KMS-11 (cell line): Measurements from ENCODE around the gene ABCA1.
"Not testable (repeated sequence)": the region's sequence is repeated elsewhere in the genome, so short reads cannot be mapped to it uniquely, and the experiment has no call there.

Source experiments
- H2AFZ ChIP-seq: fragments of 200-600 bp; sonication (generic); 2 replicates; pipeline ENCODE4 v1.6.1; 2016; ENCODE audit warnings: antibody characterized with exemption, mixed run types, low read depth
- H3K27ac ChIP-seq: fragments of 200-600 bp; sonication (generic); 2 replicates; pipeline ENCODE4 v1.6.1; 2016; ENCODE audit warnings: mild to moderate bottlenecking, mixed run types
- H3K27me3 ChIP-seq: fragments of 200-600 bp; sonication (generic); 2 replicates; pipeline ENCODE4 v1.6.1; 2017; ENCODE audit warnings: mild to moderate bottlenecking, low read depth, mixed run types, moderate library complexity; ENCODE audit not compliant: insufficient read depth
- H3K36me3 ChIP-seq: fragments of 200-600 bp; sonication (generic); 2 replicates; pipeline ENCODE4 v1.6.1; 2017; ENCODE audit warnings: mild to moderate bottlenecking, mixed run types; ENCODE audit not compliant: insufficient read depth
- H3K4me1 ChIP-seq: fragments of 200-600 bp; sonication (generic); 2 replicates; pipeline ENCODE4 v1.6.1; 2016; ENCODE audit warnings: mild to moderate bottlenecking, low read depth, mixed run types; ENCODE audit not compliant: poor library complexity, severe bottlenecking
- H3K4me2 ChIP-seq: fragments of 200-600 bp; sonication (generic); 2 replicates; pipeline ENCODE4 v1.7.0; 2016; ENCODE audit warnings: mild to moderate bottlenecking, mixed run types
- H3K4me3 ChIP-seq: fragments of 200-600 bp; sonication (generic); IDR thresholded peaks from 2 replicates; pipeline ENCODE4 v1.6.1; 2017; ENCODE audit warnings: low read depth, low read length, mixed read lengths; ENCODE audit not compliant: insufficient read depth
- H3K79me2 ChIP-seq: fragments of 200-600 bp; sonication (generic); 2 replicates; pipeline ENCODE4 v1.6.1; 2016; ENCODE audit warnings: low read depth, mixed run types; ENCODE audit not compliant: insufficient read depth
- H3K9ac ChIP-seq: fragments of 200-600 bp; sonication (generic); 2 replicates; pipeline ENCODE4 v1.6.1; 2016; ENCODE audit warnings: mild to moderate bottlenecking, mixed run types
- H4K20me1 ChIP-seq: fragments of 200-600 bp; sonication (generic); 2 replicates; pipeline ENCODE4 v1.6.1; 2016; ENCODE audit warnings: mild to moderate bottlenecking, mixed run types; ENCODE audit not compliant: insufficient read depth
- CTCF ChIP-seq: fragments of 200-600 bp; sonication (generic); conservative IDR thresholded peaks from 2 replicates; pipeline ENCODE4 v1.6.1; 2017; ENCODE audit warnings: low read depth, mild to moderate bottlenecking, antibody characterized with exemption, low read length, moderate library complexity, mixed read lengths

Gene ABCA1

GRCh38 chr9:104936291-104936690, 8.3 kb upstream of the ABCA1 start:
- Histone ChIP-seq H3K36me3 (no peaks in the 10 kb centered on the region), H3K27ac (no peak overlapping the region), H3K4me2 (no peak overlapping the region), H3K4me1 (peaks cover 12% of the 10 kb centered on the region), H2AFZ (no peak overlapping the region), H4K20me1 (no peaks in the 10 kb centered on the region), H3K79me2 (no peaks in the 10 kb centered on the region), H3K4me3 (no peak overlapping the region), H3K27me3 (no peaks in the 10 kb centered on the region), H3K9ac (no peak overlapping the region)
- no peak for TF ChIP-seq CTCF

DNA sequence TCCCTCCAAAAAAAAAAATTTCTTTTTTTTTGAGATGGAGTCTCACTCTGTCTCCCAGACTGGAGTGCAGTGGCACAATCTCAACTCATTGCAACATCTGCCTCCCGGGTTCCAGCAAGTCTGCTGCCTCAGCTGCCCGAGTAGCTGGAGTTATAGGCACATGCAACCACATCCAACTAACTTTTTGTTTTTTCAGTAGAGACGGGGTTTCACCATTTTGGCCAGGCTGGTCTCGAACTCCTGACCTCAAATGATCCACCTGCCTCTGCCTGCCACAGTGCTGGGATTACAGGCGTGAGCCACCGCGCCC, 7.5 kb upstream of the ABCA1 start:
- H3K4me1 ChIP-seq, result peaks cover 11% of the 10 kb centered on the region
- not testable (repeated sequence) for H3K79me2 ChIP-seq, H4K20me1 ChIP-seq, H2AFZ ChIP-seq, H3K9ac ChIP-seq, H3K27ac ChIP-seq, H3K4me2 ChIP-seq, H3K27me3 ChIP-seq, H3K36me3 ChIP-seq, H3K4me3 ChIP-seq

DNA sequence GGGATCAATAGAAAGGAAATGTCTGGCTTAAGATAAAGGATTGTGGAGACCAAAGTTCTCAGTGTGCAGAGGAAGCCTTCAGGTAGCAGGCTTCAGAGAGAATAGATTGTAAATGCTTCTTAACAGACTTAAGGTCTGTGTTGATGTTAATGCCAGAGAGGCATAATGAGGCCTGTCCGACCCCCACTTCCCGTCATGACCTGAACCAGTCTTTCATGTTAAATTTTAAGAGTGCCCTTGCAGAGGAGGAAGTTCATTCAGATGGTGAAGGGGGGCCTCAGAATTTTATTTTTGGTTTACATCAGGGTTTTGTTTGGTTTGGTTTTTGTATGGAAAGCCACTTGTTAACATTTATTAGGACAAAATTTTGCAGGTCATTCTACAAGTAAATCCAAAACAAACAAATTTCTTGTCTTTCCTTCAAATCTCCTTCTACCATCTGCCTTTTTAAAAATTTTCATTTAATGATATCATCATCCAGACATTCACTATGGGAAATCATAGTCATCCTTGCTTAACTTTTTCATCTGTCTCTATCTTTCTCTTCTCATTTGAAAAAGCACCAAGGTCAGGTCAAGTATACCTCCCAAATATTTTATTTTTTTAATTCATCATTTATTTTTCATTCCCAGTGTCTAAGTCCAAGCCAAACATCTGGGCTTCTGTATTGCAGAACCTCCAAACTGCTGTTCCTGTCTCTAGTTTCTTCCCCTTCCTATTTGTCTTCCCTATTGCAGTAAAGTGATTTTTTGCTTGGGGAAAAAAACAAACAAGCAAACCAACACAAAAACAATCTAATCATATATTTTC, 6.9 kb upstream of the ABCA1 start:
- Histone ChIP-seq H3K79me2 (no peaks in the 10 kb centered on the region), H3K4me3 (no peak overlapping the region), H3K27me3 (no peaks in the 10 kb centered on the region), H3K36me3 (no peaks in the 10 kb centered on the region), H3K27ac (no peak overlapping the region), H4K20me1 (no peaks in the 10 kb centered on the region), H3K4me1 (peaks cover 11% of the 10 kb centered on the region), H3K4me2 (no peak overlapping the region), H3K9ac (no peak overlapping the region), H2AFZ (no peak overlapping the region)
- no peak for TF ChIP-seq CTCF

- not testable (repeated sequence) for H3K27me3 ChIP-seq, H3K36me3 ChIP-seq, H3K4me3 ChIP-seq, H3K4me2 ChIP-seq, H4K20me1 ChIP-seq, H2AFZ ChIP-seq, H3K79me2 ChIP-seq, H3K27ac ChIP-seq, H3K9ac ChIP-seq
- peaks cover 19% of the 10 kb centered on the region for H3K4me1 ChIP-seq
These were observed 5.1 kb upstream of the ABCA1 start for GRCh38 chr9:104933091-104933490.

- H3K9ac ChIP-seq, result no peak overlapping the region
- no peak for TF ChIP-seq CTCF
- peaks cover 19% of the 10 kb centered on the region for H3K4me1 ChIP-seq
- H3K79me2 ChIP-seq, result peaks cover 14% of the 10 kb centered on the region
- H4K20me1 ChIP-seq, result no peaks in the 10 kb centered on the region
- H3K27me3 ChIP-seq, result no peaks in the 10 kb centered on the region
- H2AFZ ChIP-seq, result no peak overlapping the region
- H3K4me2 ChIP-seq, result no peak overlapping the region
- no peak overlapping the region for H3K4me3 ChIP-seq
- no peaks in the 10 kb centered on the region for H3K36me3 ChIP-seq
- no peak overlapping the region for H3K27ac ChIP-seq
These were observed 3.3 kb upstream of the ABCA1 start for GRCh38 chr9:104931256-104931655.
